Right kidney (tissue), 9 donors: Measurements from ENCODE around the gene ALOXE3.

Experiments used
- DNase-seq: peaks from one replicate; pipeline ENCODE4 v3.0.0-alpha.2; 2016
- long read RNA-seq, 8 donors: transcript quantifications; one replicate each; lab custom pipeline, GENCODE V29; 2026

Gene ALOXE3
- long read RNA-seq, donor 1: 0 reads
- long read RNA-seq, donor 2: 0 reads
- long read RNA-seq, donor 3: 0 reads
- long read RNA-seq, donor 4: 0 reads
- long read RNA-seq, donor 5: 0 reads
- long read RNA-seq, donor 6: 0 reads
- long read RNA-seq, donor 7: 0 reads
- long read RNA-seq, donor 8: 0 reads

GRCh38 chr17:8117980-8118768 is at the start of gene ALOXE3:
ALOXE3 (minus strand) TSS chr17:8118514; CDS start chr17:8117990, 524 bp downstream.
- DNase-seq: peak; percentile 62

DNA sequence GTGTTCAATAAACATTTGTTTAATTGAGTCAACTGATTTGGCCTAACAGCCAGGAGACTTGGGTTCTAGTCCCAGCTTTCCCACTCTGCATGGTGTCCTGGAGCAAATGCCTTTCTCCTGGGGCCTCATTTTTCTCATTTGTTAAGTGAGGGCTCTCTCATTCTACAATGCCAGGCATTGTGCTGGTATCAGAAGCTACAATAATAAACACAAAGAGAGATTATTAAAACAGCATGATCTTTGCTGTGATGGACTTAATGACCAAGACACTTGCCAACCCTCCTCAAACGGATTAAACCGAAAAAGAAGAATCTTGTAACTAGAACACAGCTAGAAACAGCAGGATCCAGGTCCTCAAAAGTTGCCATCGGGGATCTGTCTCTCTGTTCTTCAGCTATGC is 49.2 kb upstream of the ALOXE3 start:
- no peak for DNase-seq

DNA sequence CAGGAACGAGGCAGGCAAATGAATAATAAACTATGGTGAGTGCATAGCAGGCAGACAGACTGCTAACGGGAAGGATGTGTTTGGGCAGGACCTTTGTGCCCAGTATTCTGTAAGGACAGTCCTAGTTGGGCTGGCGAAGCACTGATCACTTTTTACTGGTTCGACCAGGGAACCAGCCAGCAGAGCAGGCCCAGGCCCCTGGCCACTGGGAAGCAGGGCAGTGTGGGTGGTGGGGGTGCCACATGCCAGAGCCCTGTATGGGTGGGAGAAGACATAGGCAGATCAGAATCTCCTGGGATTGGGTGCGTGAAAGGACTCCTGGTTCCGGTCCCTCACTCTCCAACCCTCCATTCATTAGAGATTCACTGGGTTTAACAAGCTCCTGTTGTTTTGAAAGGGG is 48.4 kb upstream of the ALOXE3 start:
- no peak for DNase-seq

GRCh38 chr17:8164815-8165131 is 46.5 kb upstream of the ALOXE3 start:
- DNase-seq: no peak

GRCh38 chr17:8163978-8164814 is 45.9 kb upstream of the ALOXE3 start:
- DNase-seq: peak; percentile 77

DNA sequence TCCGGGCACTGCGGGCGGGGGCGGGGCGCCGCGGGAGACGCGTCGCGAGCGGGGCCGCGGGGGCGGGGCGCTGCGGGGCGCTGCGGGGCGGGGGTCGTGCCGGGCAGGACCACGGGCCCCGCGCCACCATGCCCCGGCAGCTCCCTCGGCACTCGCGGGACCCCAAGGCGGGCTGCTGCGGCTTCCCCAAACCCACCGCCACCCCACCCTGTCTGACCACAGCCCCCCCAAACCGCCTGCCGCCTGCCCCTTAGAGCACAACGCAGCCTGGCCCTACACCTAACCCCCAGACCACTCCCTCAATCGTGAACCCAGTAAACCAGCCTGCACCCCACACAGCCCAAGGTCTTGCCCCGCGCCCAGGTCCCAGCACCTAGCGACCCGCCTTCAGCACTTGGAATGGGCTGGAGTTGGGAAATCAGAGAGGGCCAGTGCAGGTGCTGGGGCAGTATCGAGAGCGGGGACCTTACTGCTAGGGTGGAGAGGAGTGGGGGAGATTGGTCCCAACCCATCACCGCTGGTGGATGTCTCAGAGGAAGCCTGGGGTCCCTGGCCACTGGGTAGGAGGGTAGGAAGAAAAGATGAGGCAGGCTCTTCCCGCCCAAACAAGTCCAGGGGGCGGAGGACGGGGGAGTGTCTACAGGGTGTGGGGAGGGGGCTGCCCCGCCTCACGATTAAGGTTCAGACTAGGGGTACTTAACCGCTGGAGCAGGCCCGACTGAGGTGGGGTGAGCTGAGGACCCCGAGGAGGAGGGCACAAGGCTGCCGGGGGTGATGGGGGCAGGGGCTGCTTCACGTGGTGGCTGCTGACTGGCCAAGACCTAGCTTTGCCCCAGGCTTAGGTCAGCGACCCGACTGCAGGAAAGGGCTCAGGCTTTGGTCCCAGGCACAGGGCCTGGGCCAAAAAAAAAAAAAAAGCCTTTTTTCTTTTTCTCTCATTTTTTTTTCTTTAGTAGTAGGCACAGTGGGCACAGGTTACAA is 45.0 kb upstream of the ALOXE3 start:
- peak; percentile 74 for DNase-seq

DNA sequence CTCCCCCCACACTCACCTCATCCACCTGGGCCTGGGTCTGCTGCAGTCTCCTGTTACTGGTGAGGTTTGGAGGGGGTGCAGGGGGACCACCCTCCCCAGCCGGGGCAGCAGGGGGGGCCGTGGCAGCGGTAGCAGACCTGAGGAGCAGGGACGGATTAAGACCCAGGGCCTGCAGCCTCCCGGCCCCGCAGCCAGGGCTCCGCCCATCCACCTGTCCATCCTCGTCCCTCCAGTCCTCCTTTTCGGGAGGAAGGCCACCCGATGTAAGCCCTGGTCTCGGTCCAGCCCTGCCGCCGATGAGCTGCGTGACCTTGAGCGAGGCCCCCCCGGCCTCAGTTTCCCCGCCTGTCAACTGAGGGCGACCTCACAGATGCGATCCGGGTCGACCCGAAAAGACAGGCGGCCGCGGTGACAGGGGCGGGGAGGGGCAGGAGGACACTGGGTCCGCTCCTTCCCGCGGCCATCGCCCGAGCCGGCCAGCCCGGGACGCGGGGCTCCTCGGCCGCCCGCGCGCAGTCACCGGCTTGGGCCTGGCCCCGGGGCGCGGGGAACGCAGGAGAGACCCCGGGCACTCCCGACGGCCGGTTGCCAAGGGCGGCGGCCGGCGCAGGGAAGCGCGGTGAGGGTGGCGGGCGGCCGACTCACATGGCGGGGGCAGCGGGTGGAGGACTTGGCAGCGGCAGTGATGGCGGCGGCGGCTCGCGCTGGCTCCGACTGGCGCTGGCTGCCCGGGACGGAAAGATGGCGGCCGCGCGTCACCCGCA is 44.1 kb upstream of the ALOXE3 start, which contains the start of gene VAMP2:
Gene VAMP2 (minus strand): TSS at position 716 of the 764 bp plus-strand sequence. CDS start 69 bp downstream, at position 647.
- peak; percentile 75 for DNase-seq

DNA sequence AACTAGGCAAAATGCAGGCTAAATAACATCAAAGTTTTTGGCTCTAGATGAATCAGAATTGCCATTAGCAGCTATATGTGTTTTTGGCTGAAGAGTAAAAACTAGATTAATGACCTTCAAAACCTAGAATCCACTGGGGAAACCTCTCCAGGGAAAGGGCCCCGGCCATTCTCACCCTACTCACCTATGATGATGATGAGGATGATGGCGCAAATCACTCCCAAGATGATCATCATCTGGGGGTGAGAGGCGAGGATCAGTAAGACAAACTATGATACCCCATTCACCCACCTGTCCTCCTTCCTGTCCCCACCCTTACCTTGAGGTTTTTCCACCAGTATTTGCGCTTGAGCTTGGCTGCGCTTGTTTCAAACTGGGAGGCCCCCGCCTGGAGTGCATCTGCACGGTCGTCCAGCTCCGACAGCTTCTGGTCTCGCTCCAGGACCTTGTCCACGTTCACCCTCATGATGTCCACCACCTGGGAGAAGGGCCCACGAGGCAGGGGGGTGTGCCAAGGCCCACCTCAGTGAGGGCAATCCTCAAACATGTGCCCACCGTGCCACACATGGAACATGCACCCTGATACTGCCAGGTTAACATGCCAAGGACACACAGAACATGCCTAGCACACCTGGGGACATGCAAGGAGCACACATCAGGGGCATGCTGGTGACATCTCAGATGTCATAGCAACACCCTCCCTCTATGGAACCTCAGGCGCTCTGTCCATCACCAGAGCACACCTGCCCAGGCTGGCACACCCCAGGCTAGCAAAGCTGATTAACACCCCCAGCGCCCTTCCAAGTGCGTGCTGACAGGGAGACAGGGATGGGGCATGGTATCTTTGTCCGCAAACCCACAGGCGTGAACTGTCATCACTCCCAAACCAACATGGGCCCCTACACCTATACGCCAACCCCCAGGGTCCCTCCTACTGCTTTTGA is 43.2 kb upstream of the ALOXE3 start:
- DNase-seq: no peak

GRCh38 chr17:8160741-8161221 is 42.5 kb upstream of the ALOXE3 start:
- DNase-seq: no peak

GRCh38 chr17:8160224-8160577 is 41.9 kb upstream of the ALOXE3 start:
- DNase-seq: no peak

- DNase-seq: no peak
Measured at GRCh38 chr17:8159459-8160223, 41.3 kb upstream of the ALOXE3 start.

GRCh38 chr17:8159032-8159400 is 40.7 kb upstream of the ALOXE3 start:
- DNase-seq: no peak

GRCh38 chr17:8158267-8159031 is 40.1 kb upstream of the ALOXE3 start:
- DNase-seq: peak; percentile 63

DNA sequence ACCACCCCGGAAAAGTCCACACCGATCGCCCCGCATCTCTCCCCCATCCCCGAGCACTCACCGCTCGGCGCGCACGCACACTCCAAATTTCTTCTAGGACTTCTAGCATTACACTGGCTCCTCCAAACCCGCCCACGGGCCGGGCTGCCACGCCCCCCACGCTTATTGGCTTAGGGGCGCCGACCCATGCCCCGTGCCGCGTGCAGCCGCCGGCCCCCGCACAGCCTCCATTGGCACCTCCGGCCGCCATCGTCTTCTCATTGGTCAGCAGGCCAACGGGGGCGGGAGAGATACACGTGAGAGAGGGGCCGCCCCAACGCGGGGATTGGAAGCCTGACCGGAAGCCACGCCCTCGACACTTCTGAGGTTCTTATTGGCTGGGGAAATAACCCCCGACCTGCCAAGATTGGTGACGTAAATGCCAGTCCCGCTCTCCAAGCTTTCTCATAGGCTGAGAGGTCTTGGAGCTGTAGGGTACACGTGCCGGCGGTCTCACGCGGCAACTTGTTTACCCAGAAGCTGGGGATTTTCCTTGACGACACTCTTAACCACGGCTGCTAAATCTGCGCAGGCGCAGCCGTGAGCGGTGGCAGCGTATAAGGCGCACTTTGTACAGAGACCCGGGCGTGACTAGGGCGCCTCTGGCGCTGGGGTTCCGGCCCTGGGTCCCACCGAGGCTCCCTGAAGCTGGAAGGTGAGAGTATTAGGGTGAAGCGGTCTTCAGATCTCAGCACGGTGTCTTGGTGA is 38.1 kb upstream of the ALOXE3 start:
- peak; percentile 96 for DNase-seq

- DNase-seq: no peak
Measured at GRCh38 chr17:8155996-8156245, 37.6 kb upstream of the ALOXE3 start.

DNA sequence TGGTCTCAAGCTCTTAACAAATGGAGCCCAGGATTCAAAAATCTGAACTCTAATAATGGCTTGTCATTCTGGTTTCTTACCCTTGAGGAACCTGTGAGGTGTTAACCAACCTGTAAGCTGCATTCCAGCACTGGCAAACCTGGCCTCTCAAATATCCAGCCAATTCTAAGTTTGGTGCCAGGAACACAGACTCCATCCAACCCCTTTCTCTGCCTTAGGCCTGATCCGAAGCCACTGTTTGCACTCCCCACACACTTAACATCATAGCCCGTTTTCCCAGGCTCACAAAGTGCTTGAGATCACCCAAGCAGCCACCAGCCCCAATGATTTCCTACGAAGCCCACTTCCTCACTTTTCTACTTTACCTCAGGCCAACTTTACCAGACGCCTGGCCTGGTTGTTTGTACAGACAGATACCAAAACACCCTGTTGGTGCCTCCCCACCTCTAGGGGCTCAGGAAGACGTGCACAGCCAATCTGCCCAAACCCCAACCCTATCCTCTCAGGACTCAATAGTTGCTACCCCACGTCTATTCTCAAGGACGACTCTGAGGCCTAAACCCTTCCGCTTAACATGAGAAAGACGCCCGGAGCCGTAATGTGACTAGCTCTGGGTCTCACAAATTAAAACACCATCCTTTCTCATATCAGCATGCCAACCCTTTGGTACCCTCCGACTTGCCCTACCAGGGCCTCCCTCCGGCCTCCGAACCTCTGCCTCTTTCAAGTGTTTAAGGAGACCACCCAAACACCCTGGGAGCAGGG is 37.1 kb upstream of the ALOXE3 start:
- DNase-seq: no peak

DNA sequence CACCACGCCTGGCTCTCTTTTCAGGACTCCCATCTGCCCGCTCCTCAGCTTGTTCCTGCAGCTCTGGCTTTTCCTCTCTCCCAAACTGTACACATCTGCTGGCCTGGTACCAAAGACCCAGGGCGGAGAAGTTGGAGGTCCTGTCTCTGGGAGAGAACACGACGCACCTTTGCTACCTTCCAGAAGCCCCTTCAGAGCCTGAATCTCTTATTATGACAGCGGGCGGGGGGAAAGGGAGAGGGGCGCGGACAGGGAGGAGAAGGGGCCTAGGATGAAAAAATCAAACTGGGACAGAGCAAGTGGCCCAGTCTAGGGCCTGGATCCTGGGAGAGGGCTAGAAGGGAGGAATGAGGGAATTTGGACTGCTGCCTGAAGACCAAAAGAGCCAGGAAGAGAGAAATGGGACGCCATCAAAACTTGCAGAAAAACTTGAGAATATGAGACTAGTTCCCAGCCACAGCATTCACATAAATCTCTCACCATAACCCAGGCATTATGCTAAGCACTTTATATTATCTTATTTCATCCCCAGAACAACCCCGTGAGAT is 36.4 kb upstream of the ALOXE3 start:
- no peak for DNase-seq
